AG10803 (cell line): Measurements from ENCODE around the gene C1QB.

Experiments used
- DNase-seq: peaks from one replicate; pipeline ENCODE4 v3.0.0; 2010; ENCODE audit warnings: low read depth
- H3K4me3 ChIP-seq: 2 replicates; pipeline ENCODE4 v1.5.1; 2011; ENCODE audit warnings: mild to moderate bottlenecking, low read length, control low read depth
- TF ChIP-seq, protein P1 (sequence below): conservative IDR thresholded peaks from 2 replicates; pipeline ENCODE4 v1.5.1; 2011; ENCODE audit warnings: mild to moderate bottlenecking, low read length, control low read depth, inconsistent platforms

C1QB gene

DNA sequence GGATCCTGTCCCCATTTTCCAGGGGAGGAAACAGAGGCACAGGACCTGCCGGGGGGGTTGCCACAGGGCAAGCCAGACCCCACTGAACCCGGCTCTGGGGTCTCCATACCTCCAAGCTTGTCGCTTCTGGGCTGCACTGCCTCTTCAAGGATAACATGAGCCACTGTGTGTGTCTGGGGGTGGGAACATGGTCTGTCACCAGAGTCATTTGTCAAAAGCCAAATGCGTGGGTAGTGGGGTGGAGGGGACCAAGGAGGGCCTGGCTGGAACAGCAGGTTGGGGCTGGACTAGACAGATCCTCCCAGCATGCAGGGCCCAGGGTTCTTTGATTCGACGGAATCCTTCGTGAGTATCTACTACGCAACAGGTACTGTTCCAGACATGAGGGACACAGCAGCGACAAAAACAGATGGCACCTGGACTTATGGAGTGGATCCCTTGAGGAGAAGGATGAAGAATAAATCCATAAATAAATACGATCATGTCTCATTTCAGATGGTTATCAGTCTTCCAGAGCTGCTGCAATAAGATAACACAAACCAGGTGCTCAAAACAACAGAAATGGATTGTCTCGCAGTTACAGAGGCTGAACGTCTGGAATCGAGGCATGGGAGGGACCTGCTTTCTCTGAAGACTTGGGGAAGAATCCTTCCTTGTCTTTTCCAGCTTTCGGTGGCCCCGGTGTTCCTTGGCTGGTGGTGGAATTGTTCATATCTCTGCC, 28.7 kb downstream of the C1QB start:
- DNase-seq, result no peak
- TF ChIP-seq, protein P1, sequence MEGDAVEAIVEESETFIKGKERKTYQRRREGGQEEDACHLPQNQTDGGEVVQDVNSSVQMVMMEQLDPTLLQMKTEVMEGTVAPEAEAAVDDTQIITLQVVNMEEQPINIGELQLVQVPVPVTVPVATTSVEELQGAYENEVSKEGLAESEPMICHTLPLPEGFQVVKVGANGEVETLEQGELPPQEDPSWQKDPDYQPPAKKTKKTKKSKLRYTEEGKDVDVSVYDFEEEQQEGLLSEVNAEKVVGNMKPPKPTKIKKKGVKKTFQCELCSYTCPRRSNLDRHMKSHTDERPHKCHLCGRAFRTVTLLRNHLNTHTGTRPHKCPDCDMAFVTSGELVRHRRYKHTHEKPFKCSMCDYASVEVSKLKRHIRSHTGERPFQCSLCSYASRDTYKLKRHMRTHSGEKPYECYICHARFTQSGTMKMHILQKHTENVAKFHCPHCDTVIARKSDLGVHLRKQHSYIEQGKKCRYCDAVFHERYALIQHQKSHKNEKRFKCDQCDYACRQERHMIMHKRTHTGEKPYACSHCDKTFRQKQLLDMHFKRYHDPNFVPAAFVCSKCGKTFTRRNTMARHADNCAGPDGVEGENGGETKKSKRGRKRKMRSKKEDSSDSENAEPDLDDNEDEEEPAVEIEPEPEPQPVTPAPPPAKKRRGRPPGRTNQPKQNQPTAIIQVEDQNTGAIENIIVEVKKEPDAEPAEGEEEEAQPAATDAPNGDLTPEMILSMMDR, result no peak
- no peak overlapping the region for H3K4me3 ChIP-seq

DNA sequence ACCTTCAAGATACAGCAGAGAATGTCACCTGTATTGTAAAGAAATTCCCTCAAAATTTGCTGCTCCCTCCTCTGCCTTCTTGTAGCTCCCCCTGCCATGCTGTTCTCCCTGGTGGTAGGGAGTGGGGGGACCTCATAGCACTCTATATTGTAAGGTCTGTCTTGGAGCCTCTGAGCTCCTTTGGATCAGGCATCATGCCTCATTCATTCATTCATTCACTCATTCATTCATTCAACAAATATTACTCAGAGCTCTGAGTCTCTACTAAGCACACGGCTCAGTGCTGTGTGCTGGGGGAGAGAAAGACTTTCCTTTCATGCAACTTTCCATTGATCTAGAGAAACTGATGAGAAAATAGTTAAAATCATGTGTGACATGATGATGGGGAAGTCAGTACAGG, 30.5 kb downstream of the C1QB start:
- no peak overlapping the region for H3K4me3 ChIP-seq
- DNase-seq, result no peak
- TF ChIP-seq, protein P1, result no peak

DNA sequence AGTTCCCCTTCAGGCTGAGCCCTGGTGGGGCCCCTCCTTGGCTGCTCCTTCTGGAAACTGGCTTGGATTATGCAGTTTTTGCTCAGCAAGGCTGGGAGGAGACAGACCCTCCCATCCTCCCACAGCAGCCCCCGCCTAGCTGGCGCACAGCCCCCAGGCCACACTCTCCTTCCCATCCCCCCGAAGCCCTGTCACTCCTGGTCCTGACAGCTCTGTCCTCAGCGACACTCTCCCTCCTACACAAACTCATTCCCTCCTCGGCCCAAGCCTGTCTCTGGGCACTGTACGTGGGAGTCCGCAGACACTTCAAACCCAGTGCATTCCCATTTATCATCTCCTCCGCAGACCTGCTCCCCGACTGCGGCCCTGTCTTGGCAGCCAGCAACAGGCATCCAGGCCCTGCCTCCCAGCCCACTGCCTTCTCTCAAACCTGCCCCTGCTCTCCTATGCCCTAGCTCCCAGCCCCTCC, 32.6 kb downstream of the C1QB start:
- DNase-seq, result no peak
- TF ChIP-seq, protein P1, result no peak
- H3K4me3 ChIP-seq, result no peak overlapping the region

DNA sequence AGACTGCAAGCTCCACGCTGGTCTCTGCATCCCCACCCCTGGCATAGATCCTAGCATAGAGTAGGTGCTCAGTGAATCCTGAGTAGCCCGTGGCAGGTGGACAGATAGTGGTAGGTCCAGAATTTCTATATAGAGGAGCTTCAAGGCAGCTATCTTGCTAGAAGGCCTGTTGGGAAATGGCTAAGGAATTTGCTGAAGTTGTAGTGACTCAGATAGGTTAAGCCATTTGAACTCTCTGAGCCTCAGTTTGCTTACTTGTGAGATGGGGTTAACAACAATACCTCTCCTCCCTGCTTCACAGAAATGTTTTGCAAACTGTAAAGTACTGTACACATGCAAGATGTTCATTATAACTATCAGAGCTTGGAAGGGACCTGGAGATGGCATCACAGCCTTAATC, 34.2 kb downstream of the C1QB start:
- DNase-seq, result no peak
- TF ChIP-seq, protein P1, result no peak
- no peak overlapping the region for H3K4me3 ChIP-seq

DNA sequence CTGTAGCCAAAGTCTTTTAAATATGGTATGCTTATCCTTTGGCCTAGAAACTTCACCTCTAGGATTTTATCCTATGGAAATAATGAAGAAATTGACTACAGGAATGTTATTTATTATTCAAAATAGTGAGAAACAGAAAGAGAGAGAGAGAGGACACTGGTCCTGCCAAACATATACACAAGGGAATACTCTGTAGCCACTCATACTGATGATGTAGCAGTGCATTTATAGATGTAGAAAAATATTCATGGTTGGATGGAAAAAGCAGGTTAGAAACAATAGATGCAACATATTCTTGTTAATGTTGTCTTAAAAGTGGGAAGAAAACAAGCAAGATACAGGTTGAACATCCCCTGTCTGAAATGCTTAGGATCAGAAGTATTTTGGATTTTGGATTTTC, 35.4 kb downstream of the C1QB start:
- TF ChIP-seq, protein P1, result no peak
- no peak for DNase-seq
- no peak overlapping the region for H3K4me3 ChIP-seq

DNA sequence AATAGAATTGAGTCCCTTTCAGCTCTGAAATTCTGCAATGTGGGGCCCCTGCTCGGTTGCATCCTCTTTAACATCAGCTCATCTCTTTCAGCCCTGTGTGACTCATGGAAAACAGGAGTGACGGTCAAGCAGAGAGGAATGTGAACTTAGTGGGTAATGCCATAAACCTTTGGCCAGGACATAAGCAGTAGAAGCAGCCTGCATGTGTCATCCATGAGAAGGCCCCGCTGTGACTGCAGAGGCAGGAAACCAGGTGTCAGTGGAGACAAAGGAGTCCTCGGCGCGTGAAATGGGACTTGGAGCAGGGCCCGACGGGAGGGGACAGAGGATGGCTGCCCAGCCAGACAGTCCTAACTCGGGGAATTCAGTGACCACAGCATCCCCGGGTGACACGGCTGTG, 36.5 kb downstream of the C1QB start:
- no peak overlapping the region for H3K4me3 ChIP-seq
- DNase-seq, result peak; percentile 89
- TF ChIP-seq, protein P1, result 0 out of 2 replicates have a peak, but pooled peaks have one; percentile 4

DNA sequence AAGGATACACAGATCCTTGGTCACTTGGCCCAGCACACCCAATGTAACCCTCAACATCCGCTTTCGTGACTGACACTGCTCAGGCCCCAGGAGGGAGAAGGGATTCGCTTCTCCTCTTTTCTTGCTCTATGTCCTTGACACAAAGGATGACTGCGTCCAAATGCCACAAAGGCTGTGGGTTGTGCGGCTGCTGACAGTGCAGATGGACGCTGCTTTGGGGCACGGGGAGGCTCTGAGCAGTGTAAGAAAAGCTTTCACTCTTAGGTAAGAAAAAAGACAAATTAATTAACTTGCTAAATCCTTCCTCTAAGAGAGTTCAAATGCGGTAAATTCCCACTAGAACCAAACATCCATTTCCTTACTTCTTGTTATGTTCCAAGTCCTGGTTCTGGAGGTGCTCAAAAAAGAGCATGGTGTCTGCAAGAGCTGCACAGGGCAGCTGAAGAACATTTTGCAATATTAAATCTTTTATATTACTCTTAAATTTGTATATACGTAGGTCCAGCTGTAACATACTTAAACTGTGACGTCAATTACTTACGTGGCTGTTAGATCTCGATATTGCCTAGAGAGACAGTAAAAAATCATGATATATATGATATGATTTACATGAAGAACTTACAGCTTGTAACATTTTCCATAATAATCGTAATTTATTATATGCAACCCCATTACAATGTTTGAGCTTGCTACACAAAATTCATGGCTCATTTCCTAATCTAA, 38.2 kb downstream of the C1QB start:
- TF ChIP-seq, protein P1, result no peak
- DNase-seq, result no peak

More for the DNA sequence above, 38.2 kb downstream of the C1QB start:
- no peak overlapping the region for H3K4me3 ChIP-seq
